Stimulated activated CD4-positive, alpha-beta T cell treated with anti-CD3 and anti-CD28 coated beads, Interleukin-1b, Interleukin-23, amount 100 ng/mL, for 24 hours (primary cell): Measurements from ENCODE around the gene NFATC2IP.
"Not testable (repeated sequence)": the region's sequence is repeated elsewhere in the genome, so short reads cannot be mapped to it uniquely, and the experiment has no call there.

Experiments
- DNase-seq, 4 experiments: peaks; one replicate each; pipeline ENCODE4 v3.0.0-alpha.2; 2020; ENCODE audit warnings: low read depth in 4 of 4, low spot score in 1 of 4

Gene NFATC2IP

GRCh38 chr16:28964496-28964895, 13.8 kb downstream of the NFATC2IP start:
- no peak for DNase-seq

GRCh38 chr16:28967156-28967555, 16.4 kb downstream of the NFATC2IP start:
- no peak for DNase-seq

GRCh38 chr16:28969696-28970095, 19.0 kb downstream of the NFATC2IP start:
- not testable (repeated sequence) for DNase-seq

- DNase-seq: no peak
Measured at GRCh38 chr16:28974007-28974436, 23.3 kb downstream of the NFATC2IP start.

- DNase-seq: peak; percentile 72 to 93 (median 88)
Measured at GRCh38 chr16:28974437-28975157, 23.9 kb downstream of the NFATC2IP start, which contains the start of gene SPNS1. Gene SPNS1, plus strand, starts transcription at chr16:28974778. Its CDS starts 374 bp downstream, at chr16:28975152.

GRCh38 chr16:28975158-28975599, 24.4 kb downstream of the NFATC2IP start:
- no peak for DNase-seq

- DNase-seq: no peak
Measured at GRCh38 chr16:28977703-28978662, 27.2 kb downstream of the NFATC2IP start.

- DNase-seq: not testable (repeated sequence)
Measured at GRCh38 chr16:28980330-28980729, 29.6 kb downstream of the NFATC2IP start.

GRCh38 chr16:28980929-28981328, 30.2 kb downstream of the NFATC2IP start:
- DNase-seq: no peak

GRCh38 chr16:28981517-28981916, 30.8 kb downstream of the NFATC2IP start:
- DNase-seq: peak in 1 of 4 experiments; percentile 48

- no peak for DNase-seq
Measured at GRCh38 chr16:28982418-28982817, 31.7 kb downstream of the NFATC2IP start.

GRCh38 chr16:28982949-28983348, 32.2 kb downstream of the NFATC2IP start:
- DNase-seq: no peak

- DNase-seq: no peak
Measured at GRCh38 chr16:28983644-28984043, 32.9 kb downstream of the NFATC2IP start.

- DNase-seq: no peak
Measured at GRCh38 chr16:28984091-28984490, 33.4 kb downstream of the NFATC2IP start.

GRCh38 chr16:28984619-28985135, 33.9 kb downstream of the NFATC2IP start, which contains the start of gene LAT:
Gene LAT, plus strand, starts transcription at chr16:28985052. Its CDS starts 366 bp downstream, at chr16:28985418.
- peak; percentile 42 to 72 (median 56) for DNase-seq

- DNase-seq: no peak
Measured at GRCh38 chr16:28985211-28986041, 34.7 kb downstream of the NFATC2IP start.

GRCh38 chr16:28986046-28986445, 35.3 kb downstream of the NFATC2IP start:
- DNase-seq: no peak

- DNase-seq: peak in 1 of 4 experiments; percentile 20
Measured at GRCh38 chr16:28986492-28986891, 35.8 kb downstream of the NFATC2IP start.

GRCh38 chr16:28987170-28987853, 36.6 kb downstream of the NFATC2IP start:
- DNase-seq: no peak

- no peak for DNase-seq
Measured at GRCh38 chr16:28989363-28989762, 38.6 kb downstream of the NFATC2IP start.
